Large intestine (tissue), 3 donors: ENCODE results near the gene SEM1. TPM values are rescaled to one million over a fixed set of nuclear protein-coding genes. Genes with fewer than 3 reads are reported as not detected.
"Not testable (repeated sequence)": the region's sequence is repeated elsewhere in the genome, so short reads cannot be mapped to it uniquely, and the experiment has no call there.

Experiments used
- DNase-seq, 2 donors: peaks; one replicate each; pipeline versions ENCODE4 v3.0.0 to v3.0.0-alpha.2; 2013
- H3K27ac ChIP-seq: one replicate; pipeline ENCODE4 v1.5.1; 2013; ENCODE audit warnings: low read length
- H3K27me3 ChIP-seq: 2 replicates; pipeline ENCODE4 v1.6.1; 2013; ENCODE audit warnings: low read length; ENCODE audit not compliant: control insufficient read depth, insufficient read depth
- H3K36me3 ChIP-seq: 2 replicates; pipeline ENCODE4 v1.6.1; 2013; ENCODE audit warnings: low read length; ENCODE audit not compliant: control insufficient read depth, insufficient read depth
- H3K4me1 ChIP-seq: one replicate; pipeline ENCODE4 v1.6.1; 2013; ENCODE audit warnings: low read length; ENCODE audit not compliant: control insufficient read depth, insufficient read depth
- H3K4me3 ChIP-seq: one replicate; pipeline ENCODE4 v1.5.1; 2013; ENCODE audit warnings: low read length
- H3K9me3 ChIP-seq: one replicate; pipeline ENCODE4 v1.6.1; 2013; ENCODE audit warnings: mild to moderate bottlenecking, low read depth, low read length, moderate library complexity; ENCODE audit not compliant: control insufficient read depth
- WGBS: methylation state at CpG from one replicate; pipeline ENCODE4 v1.1.5; 2013; ENCODE audit warnings: low lambda C conversion rate; ENCODE audit not compliant: insufficient coverage; 5-methylcytosine and 5-hydroxymethylcytosine counted together
- polyA plus RNA-seq: library from polyadenylated mRNA; unstranded; fragments of 120-200 nt; gene quantifications from one replicate; pipeline ENCODE4 v1.2.1, GENCODE V29; 2013

Gene SEM1
- polyA plus RNA-seq, 1 donor, result 202 TPM

- Histone ChIP-seq H3K36me3 (peaks cover 2% of the 10 kb centered on the region), H3K4me3 (no peak overlapping the region), H3K27me3 (no peaks in the 10 kb centered on the region), H3K27ac (no peak overlapping the region), H3K9me3 (no peaks in the 10 kb centered on the region), H3K4me1 (no peaks in the 10 kb centered on the region)
- DNase-seq, result no peak
Observed at GRCh38 chr7:96669812-96670211, 39.8 kb downstream of the SEM1 start.

GRCh38 chr7:96667026-96667425, 42.6 kb downstream of the SEM1 start:
- H3K27ac ChIP-seq, result no peak overlapping the region
- peaks cover 2% of the 10 kb centered on the region for H3K36me3 ChIP-seq
- DNase-seq, result no peak
- WGBS, result 100% methylated on average over 1 of the region's 5 CpGs
- H3K4me3 ChIP-seq, result no peak overlapping the region
- H3K9me3 ChIP-seq, result no peaks in the 10 kb centered on the region
- no peaks in the 10 kb centered on the region for H3K27me3 ChIP-seq
- no peaks in the 10 kb centered on the region for H3K4me1 ChIP-seq

GRCh38 chr7:96665689-96666088, 44.0 kb downstream of the SEM1 start:
- Histone ChIP-seq H3K4me1 (no peaks in the 10 kb centered on the region), H3K27me3 (no peaks in the 10 kb centered on the region), H3K9me3 (no peaks in the 10 kb centered on the region), H3K27ac (no peak overlapping the region), H3K4me3 (no peak overlapping the region), H3K36me3 (peaks cover 2% of the 10 kb centered on the region)
- no CpG with 5 or more reads among the region's 1 CpG for WGBS
- DNase-seq, result no peak

GRCh38 chr7:96664793-96665192, 44.9 kb downstream of the SEM1 start:
- H3K27me3 ChIP-seq, result no peaks in the 10 kb centered on the region
- DNase-seq, result no peak
- no CpG with 5 or more reads among the region's 2 CpGs for WGBS
- H3K36me3 ChIP-seq, result peaks cover 2% of the 10 kb centered on the region
- no peak overlapping the region for H3K4me3 ChIP-seq
- no peak overlapping the region for H3K27ac ChIP-seq
- H3K9me3 ChIP-seq, result no peaks in the 10 kb centered on the region
- no peaks in the 10 kb centered on the region for H3K4me1 ChIP-seq

GRCh38 chr7:96663871-96664445, 45.7 kb downstream of the SEM1 start:
- no peak for DNase-seq
- peaks cover 2% of the 10 kb centered on the region for H3K36me3 ChIP-seq
- no peaks in the 10 kb centered on the region for H3K27me3 ChIP-seq
- no peaks in the 10 kb centered on the region for H3K4me1 ChIP-seq
- WGBS, result 100% methylated on average over 1 of the region's 3 CpGs
- no peak overlapping the region for H3K4me3 ChIP-seq
- no peak overlapping the region for H3K27ac ChIP-seq
- H3K9me3 ChIP-seq, result no peaks in the 10 kb centered on the region

- H3K27ac ChIP-seq, result no peak overlapping the region
- no peak for DNase-seq
- H3K36me3 ChIP-seq, result peaks cover 2% of the 10 kb centered on the region
- no CpG with 5 or more reads among the region's 2 CpGs for WGBS
- no peak overlapping the region for H3K4me3 ChIP-seq
- H3K9me3 ChIP-seq, result no peaks in the 10 kb centered on the region
- no peaks in the 10 kb centered on the region for H3K27me3 ChIP-seq
- no peaks in the 10 kb centered on the region for H3K4me1 ChIP-seq
Observed at GRCh38 chr7:96663457-96663856, 46.2 kb downstream of the SEM1 start.

GRCh38 chr7:96662151-96662550, 47.5 kb downstream of the SEM1 start:
- not testable (repeated sequence) for H3K27me3 ChIP-seq, H3K9me3 ChIP-seq, H3K4me3 ChIP-seq, H3K36me3 ChIP-seq, DNase-seq, H3K27ac ChIP-seq, H3K4me1 ChIP-seq
- 60% methylated on average over 1 of the region's 3 CpGs for WGBS

GRCh38 chr7:96658022-96658412, 51.6 kb downstream of the SEM1 start:
- no CpG with 5 or more reads among the region's 2 CpGs for whole genome bisulfite sequencing

GRCh38 chr7:96657347-96658021, 52.2 kb downstream of the SEM1 start:
- no peak for DNase-seq
- no CpG with 5 or more reads among the region's 7 CpGs for WGBS
- H3K27me3 ChIP-seq, result no peaks in the 10 kb centered on the region
- no peak overlapping the region for H3K4me3 ChIP-seq
- no peaks in the 10 kb centered on the region for H3K4me1 ChIP-seq
- H3K27ac ChIP-seq, result no peak overlapping the region
- H3K36me3 ChIP-seq, result no peaks in the 10 kb centered on the region
- no peaks in the 10 kb centered on the region for H3K9me3 ChIP-seq

More at GRCh38 chr7:96658022-96658412, 51.6 kb downstream of the SEM1 start:
- H3K36me3 ChIP-seq, result no peaks in the 10 kb centered on the region
- DNase-seq, result no peak
- no peak overlapping the region for H3K4me3 ChIP-seq
- H3K9me3 ChIP-seq, result no peaks in the 10 kb centered on the region
- no peaks in the 10 kb centered on the region for H3K27me3 ChIP-seq
- H3K4me1 ChIP-seq, result no peaks in the 10 kb centered on the region
- no peak overlapping the region for H3K27ac ChIP-seq

GRCh38 chr7:96655956-96656355, 53.7 kb downstream of the SEM1 start:
- Histone ChIP-seq H3K9me3 (no peaks in the 10 kb centered on the region), H3K27me3 (no peaks in the 10 kb centered on the region), H3K4me3 (no peak overlapping the region), H3K27ac (no peak overlapping the region), H3K4me1 (no peaks in the 10 kb centered on the region), H3K36me3 (no peaks in the 10 kb centered on the region)
- no peak for DNase-seq
- WGBS, result no CpG with 5 or more reads among the region's 2 CpGs

- Histone ChIP-seq H3K4me1 (no peaks in the 10 kb centered on the region), H3K27ac (no peak overlapping the region), H3K9me3 (no peaks in the 10 kb centered on the region), H3K27me3 (no peaks in the 10 kb centered on the region), H3K36me3 (no peaks in the 10 kb centered on the region), H3K4me3 (no peak overlapping the region)
- DNase-seq, result no peak
- no CpG with 5 or more reads among the region's 4 CpGs for WGBS
Observed at GRCh38 chr7:96654630-96655188, 54.9 kb downstream of the SEM1 start.
